HG03103 (cell line): Measurements from ENCODE around the gene RNF220.

Source experiments
- ATAC-seq: cut with Tn5 transposase; IDR thresholded peaks from one replicate; pipeline ENCODE4 v1.9.1; 2021; ENCODE audit warnings: low read depth; ENCODE audit not compliant: unreplicated experiment

Gene RNF220

DNA sequence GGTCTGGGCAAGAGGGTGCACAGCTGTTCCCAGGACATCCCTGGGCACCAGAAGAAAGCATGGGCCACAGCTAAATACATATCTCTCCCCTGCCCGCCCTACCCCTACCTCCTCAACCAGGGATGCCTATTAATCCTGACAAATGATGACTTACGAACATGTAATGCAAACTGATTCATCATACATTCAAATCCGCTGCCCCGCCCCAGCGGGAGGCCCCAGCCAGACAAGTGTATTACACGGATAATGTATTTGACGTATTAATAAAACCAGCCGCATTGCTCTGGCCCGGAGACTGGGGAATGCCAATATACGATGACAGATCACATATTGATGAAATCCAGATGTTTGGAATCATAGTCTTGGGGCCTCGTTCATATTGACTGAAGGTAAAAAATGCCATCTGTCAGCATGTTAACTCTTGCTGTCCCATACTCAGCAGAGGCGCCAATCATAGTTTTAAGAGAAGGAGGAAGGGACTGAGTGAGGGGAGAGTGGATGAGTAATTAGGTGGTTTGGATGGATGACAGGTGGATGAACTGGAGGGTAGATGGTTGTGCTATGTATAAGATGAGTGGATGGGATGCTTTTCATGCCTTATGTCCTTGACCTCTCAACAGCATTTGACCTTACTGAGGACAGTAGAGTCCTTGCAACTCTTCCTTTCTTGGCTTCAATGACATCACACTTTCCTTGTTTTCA lies 201.0 kb downstream of the RNF220 start:
- no peak for ATAC-seq

DNA sequence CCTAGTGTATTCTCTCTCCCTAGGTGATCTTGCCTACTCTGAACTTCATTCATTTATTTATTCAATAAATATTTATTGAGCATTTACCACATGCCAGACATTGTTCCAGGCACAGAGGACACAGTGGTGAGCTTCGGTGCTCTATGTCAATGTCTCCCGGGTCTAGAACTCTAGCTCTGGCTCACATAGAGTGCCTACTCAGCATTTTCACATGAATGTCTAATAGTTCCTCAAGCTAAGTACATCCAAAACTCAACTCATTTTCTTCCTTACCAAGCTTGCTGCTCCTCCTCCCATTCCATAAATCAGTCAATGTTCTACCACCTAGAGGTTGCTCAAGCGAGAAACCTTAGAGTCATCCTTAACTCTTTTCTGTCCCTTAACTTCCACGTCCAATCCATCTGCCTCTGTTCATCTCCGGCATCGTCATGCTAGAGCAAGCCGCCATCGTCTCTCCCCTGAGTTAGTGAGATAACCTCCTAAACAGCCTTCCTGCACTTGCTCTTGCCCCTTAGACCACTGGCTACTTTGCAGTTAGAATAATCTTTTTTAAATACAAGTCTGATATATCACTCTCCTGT lies 201.7 kb downstream of the RNF220 start:
- no peak for ATAC-seq

DNA sequence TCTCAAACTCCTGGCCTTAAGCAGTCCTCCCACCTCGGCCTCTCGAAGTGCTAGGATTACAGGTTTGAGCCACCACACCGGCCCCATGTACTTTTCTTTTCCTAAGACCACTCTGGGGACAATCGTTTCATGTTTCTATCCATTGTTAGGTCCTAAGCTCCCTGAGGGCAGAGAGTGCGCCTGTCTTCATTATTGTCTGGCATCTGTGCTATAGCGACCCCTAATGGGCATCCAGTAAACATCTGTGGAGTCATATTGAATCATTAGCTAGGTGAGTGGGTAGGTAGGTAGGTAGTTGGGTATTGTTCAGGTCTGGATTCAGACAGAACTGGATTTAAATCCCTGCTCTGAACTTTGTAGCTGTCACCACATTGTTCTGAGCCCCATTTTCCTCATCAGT lies 203.1 kb downstream of the RNF220 start:
- ATAC-seq, result no peak

DNA sequence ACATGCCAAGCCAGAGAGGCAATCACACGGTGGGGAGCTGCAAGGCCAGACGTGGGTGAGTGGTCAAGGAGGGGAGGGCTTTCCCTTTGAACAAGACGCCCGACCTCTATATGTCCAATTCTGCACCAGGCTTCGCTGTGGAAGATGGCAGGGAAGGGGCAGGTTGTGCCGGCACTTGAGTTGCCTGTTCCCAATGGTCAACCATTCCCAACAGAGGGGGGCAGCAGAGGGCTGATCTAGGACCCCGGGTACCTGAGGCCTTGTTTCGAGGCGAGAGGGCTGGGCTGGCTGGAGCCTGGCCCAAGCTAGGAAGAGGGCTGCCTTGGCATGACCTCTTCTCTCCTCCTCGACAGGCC lies 204.3 kb downstream of the RNF220 start:
- no peak for ATAC-seq

DNA sequence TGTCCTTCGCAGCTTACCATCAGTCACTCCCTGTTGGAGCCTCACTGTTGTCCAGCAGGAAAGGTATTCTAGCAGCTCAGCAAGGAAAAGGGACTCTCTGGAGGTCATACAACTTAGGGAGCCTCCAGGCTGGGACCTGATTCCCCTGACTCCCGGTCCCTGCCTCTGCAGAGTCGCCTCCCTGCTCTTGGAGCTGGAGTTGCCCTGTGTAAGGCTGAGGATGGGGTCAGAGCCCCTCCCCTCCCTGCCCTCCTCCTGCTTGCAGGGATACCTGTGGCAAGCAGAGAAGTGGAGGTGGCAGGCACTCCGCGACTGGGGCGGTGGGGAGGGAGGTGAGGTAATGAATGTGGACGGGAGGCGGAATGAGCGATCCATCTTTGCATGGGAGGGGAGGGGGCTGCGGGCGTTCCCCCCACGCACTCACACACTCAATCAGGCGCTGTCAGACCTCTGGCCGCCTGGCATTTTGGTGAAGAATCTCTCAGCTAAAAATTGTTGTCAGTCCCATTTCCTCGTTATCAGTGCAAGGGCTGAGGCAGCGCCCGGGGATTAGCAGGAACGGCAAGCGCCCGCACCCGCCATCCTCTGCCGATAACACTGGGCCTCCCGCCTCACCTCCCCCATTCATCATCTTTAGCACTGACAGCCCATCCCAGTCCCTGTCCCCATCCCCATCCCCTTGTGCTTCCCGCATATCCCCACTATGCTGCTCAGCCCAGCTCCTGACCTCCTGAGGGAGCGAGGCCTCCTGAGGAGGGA lies 204.9 kb downstream of the RNF220 start:
- ATAC-seq, result no peak

DNA sequence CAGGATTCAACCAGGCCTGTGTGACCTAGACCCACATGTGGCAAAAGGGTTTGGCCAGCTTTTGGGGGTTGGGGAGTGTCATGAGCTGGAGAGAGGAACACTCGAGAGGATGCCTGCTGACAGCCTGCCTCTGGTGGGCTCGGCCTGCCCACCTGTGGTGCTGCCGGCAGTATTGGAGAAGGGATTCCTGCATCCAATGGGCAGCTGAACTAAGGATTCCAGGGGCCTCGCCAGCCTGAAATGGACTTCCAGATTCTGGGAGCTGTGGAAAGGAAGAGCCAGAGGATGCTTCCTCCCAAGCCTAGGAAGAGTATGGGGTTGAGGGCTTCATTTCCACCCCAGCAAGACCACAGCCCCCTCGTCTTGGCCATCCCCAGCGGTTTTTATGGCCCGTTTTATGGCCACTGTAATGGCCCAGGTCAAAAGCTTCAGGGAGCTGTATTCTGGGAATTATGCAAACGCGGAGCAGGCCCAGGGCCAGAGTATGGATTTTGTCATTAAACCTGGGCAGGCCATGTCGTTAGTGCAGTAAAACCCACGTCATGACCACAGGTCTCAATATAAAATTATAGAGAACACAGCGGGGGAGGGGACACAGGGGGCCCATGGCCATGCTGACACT lies 205.6 kb downstream of the RNF220 start:
- no peak for ATAC-seq

DNA sequence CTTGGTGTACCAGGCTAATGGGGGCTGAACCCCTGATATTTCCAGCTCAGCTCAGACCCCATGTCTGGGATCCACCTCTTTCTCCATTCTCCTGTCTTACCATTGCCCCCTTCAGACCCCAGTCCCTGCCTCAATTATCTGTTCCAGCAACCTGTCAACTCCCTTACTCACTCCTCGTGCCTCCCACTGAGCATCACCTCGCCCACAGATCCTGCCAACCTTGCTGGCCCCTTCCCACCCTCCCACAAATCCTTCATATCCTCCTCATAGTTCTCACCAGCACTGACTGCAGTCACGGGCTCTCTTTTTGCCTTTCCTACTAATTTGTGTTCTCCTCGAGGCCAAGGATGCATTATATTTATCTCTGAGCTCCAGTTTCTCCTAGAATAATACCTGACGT lies 206.4 kb downstream of the RNF220 start:
- no peak for ATAC-seq

DNA sequence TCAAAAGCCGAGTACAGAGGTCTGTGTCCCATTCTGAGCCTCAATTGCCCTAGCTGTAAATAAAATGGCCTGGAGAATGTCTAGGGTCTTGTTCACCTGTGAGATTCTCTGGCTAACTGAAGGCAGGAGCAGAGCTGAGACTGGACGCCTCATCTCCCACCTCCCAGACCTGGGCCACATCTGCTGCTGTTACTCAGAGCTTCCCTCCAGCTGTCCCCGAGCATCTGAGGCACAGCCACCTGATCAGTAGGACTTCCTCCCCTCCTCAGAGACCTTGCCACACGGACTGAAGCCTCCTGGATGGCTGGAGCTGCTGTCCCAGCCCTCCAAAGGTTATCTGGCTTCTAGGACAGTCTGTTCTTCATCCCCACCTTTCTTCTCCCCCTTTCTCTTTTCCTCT lies 206.8 kb downstream of the RNF220 start:
- no peak for ATAC-seq

DNA sequence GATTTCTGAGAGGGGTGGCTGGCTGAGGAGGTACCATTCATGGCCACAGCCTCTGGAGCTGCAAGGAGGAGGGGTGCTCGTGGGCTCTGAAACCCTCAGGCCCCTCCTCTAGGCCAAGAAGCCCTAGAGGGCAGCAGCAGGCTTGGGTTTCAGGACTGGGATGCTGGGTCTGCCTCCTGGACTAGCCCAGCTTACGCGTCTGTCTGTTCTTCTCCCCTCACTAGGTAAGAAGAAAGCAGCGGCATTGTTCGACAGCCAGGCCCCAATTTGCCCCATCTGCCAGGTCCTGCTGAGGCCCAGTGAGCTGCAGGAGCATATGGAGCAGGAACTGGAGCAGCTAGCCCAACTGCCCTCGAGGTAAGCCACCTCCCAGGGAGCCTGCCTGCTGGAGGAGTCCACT lies 208.9 kb downstream of the RNF220 start:
- ATAC-seq, result no peak

DNA sequence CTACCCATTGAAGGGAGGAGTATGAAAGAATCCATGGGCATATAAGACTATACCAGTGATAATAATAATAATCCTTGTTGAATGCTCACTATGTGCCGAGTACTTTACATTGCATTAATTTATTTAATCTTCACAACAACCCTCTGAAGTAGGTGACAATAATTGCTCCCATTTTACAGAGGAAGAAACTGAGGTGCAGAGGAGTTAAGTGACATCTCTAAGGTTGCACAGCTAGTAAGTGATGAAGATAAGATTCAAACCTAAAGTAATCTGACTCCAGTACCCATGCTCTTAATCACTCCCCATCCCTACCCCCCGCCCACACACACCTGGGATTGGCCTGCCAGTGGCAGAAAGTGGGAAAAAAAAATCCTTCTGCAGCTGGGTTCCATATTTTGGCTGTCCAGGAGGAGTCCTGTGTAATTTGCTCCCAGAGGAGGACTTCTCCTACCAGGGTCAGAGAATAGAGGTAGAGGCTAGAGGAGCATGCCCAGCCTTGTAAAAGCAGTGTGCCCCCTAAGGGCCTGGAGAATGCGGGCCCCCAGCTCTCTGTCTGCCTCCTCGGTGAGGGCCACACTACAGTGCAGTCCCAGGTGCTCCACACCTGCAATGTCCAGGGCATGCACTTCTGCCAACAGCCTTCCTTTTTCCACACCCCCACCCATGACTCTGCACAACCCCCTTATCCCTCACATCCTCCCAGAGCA lies 211.4 kb downstream of the RNF220 start:
- ATAC-seq, result no peak

DNA sequence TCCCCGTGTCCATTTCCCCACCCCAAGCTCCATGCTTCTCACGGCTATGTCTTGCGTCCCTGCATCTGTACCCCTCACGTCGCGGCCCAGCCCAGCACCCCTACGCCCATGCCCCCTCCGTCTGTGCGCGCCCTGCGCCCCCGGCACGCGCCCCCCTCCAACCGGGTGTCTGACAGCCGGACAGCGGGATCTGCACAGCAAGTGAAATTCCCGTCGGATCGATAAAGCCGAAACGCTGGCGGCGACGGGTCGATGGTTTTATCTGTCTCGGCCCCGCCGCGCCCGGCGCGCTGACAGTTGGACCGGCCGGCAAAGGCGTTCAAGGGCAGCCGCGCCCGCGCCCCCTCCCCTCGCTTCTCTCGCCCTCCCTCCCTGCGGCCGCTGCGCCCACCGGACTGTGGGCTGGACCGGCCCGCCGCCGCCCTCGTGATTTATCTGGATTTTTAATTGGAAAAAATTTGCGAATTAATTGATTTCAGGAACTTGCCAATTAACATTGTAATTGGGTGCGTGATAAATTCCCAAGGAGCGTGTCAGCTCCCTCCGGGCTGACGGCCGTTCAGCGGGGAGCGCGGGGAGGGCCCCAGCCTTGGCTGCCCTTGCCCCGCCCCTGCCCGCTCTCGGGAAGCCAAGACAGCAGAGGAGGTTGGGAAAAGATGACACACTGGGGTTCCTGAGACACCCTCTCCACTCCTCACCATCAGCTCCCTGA lies 212.1 kb downstream of the RNF220 start:
- no peak for ATAC-seq

DNA sequence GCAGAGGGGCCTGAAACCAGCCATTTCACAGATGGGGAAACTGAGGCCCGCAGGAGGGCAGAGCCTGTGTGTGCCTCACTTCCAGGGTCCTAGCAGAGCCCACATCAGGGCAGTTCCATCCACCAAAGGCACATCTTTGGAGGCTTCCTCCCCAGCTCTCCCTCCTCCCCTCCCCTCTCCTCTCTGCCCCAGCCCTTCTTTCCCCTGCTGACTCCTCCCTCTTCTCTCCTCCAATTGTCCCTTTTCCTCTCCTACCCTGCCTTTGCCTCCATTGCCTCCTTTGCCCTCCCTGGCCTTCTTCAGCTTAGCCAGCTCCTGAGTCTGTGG lies 212.6 kb downstream of the RNF220 start:
- no peak for ATAC-seq

DNA sequence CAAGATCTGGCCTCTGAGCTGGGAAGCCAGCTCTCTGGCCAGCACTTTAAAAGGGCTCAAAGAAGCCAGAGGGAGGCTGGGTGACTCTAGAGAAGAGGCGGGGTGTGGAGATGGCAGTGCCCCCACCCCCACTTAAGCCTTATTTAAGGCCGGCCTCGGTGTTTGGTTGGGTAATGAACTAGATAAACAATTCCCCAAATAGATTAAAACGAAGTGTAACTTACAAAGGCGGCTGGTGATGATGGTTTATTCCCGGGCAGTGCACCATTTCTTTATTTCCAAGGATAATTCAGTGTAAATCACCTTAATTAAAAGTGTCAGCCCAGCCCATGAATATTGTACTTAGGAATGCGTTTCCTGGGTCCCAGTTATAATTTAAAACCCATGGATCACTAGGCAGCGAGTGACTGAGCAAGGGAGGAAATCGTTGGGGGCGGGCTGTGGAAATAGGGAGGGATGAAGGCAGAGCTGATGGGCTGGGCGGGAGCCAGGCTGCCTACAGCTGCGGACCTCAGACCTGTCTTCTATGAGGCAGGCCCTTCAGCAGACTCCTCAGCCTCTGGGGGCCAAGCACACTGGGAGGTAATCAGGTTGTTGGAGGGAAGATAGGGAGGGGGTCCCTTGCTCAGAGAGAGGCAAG lies 214.3 kb downstream of the RNF220 start:
- ATAC-seq, result no peak

DNA sequence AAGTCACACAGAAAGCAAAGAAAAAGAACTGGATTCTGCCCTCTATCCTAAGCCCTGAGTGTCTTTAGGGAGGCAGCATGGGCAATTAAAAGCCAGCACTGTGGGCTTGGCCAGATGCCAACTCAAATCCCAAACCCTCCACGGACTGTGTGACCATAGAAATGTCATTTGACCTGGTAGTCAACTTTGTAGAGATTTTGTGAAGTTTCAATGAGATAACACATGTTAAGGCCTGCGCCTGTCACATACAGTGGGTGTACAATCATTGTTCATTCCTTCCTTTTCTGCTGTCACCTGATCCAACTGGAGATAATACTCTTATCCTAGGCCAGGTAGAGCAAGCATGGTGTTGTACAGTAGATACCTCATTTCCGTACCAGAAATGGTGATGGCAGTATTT lies 215.0 kb downstream of the RNF220 start:
- no peak for ATAC-seq

DNA sequence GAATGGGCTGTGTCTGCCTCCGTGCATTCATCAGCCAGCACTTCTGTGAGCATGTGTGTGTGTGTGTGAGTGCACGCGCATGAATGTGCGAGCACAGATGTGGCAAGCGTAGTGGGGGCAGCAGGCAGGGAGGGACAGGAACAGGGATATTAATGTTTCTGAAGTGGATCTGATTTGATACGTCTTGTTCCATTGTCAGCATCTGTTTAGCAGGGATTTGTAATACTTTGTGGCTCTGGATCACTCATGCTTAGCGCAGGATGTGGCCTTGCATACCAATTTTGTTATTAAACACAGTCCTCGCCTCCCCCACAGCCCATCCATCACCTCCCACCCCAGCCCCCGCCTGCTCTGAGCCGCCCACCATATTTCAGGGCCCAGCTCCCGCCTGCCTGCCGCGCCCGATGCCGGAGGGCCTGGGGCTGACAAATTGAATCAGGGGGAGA lies 216.8 kb downstream of the RNF220 start:
- ATAC-seq, result no peak

DNA sequence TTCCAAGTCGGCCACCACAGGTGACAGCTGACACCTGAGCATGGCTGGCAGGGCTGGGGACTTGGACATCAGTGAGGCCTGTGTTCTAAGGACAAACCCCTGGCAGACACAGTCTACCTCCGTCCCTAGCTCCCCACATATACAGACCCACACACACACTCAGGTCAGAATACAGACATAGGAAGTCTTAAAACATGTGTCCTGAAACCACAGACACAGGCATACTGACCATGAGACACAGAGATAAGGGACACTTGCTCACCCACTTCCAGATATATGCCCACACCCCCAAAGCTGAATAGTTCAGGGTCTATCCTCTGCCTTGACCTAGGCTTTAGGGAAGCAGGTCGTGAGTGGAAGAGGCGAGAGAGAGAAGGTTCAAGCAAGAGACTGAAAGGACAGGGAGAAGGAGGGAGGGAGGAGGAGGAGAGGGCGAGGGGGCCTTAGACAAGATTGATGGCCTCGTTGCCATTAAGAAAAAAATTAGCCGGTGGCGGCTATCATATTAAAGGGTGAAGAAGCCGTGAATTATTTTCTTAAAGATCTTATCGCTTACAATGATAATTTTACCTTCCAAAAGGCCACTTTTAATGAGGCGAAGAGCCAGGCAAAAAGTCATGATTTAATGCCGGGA lies 219.3 kb downstream of the RNF220 start:
- no peak for ATAC-seq

DNA sequence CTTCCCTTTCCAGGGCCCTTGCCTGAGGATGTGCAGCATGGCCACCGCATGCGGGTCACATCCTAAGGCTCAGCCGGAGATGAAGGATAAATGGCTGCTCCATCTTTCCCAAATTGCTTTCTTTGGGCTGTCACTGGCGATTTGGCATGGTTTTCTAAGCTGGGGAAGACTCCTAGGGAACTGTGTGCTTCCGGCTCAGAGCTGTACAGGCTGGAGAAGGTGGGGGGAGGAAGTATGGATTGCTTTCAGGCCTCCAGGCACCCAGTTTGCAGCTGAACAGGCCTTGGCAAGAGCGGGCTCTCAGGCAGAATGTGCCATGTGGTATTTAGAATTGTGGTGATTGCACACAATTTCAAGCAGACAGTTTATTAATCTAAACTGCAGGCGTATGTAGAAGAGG lies 220.3 kb downstream of the RNF220 start:
- no peak for ATAC-seq

DNA sequence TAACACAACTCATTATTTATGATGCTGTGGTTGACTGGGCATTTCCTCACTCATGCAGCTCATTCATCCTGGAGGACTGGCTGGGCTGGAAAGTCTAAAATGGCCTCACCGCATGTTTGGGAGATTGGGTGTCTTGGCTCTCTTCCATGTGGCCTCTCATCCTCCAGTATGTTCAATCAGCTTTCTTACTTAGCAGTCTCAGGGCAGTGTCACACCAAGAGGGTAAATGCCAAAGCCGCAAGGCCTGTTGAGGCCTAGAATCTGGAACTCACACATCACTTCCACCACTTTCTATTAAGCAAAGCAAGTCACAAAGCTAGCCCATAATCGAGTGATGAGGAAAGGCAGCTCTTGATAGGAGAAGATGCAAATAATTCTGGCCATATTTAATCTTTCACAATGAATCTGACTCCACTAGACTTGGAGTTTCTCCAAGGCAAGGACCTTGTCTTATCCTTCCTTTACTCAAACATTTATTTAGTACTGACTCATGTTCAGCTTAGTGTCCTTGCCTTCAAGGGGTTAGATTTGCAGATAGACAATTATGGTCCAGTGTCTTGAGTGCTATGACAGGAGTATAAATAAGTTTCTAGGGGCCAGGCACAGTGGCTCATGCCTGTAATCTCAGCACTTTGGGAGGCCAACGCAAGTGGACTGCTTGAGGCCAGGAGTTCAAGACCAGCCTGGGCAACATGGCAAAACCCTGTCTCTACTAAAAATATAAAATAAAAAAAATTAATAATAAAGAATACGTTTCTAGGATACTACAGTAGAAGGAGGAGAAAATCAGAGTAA lies 224.1 kb downstream of the RNF220 start:
- ATAC-seq, result no peak

DNA sequence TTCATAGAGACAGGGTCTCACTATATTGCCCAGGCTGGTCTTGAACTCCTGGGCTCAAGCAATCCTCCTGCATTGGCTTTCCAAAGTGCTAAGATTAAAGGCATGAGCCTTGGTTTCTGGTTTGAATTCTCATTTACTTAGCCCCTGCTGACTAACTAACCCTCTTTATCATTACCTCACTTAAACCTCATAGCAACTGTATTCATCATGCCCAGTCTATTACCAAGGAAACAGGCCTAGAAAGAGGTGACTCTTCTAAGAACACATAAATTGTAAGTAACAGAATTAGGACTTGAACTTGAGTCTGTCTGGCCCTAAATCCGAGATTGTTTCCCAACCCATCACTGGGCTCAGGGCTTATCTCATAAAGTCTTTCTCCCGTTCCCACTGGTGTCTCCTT lies 225.1 kb downstream of the RNF220 start:
- ATAC-seq, result no peak
